ENCODE data around the gene SRGAP1. TPM values are rescaled to one million over a fixed set of nuclear protein-coding genes. Genes with fewer than 3 reads are reported as not detected.
A peak's percentile ranks its signal among the peaks of the same experiment; 100 is the strongest.

The SRGAP1 gene
- total and polyA plus RNA-seq, 8 donors: 9.6 to 15.6 (median 11.7) TPM

DNA sequence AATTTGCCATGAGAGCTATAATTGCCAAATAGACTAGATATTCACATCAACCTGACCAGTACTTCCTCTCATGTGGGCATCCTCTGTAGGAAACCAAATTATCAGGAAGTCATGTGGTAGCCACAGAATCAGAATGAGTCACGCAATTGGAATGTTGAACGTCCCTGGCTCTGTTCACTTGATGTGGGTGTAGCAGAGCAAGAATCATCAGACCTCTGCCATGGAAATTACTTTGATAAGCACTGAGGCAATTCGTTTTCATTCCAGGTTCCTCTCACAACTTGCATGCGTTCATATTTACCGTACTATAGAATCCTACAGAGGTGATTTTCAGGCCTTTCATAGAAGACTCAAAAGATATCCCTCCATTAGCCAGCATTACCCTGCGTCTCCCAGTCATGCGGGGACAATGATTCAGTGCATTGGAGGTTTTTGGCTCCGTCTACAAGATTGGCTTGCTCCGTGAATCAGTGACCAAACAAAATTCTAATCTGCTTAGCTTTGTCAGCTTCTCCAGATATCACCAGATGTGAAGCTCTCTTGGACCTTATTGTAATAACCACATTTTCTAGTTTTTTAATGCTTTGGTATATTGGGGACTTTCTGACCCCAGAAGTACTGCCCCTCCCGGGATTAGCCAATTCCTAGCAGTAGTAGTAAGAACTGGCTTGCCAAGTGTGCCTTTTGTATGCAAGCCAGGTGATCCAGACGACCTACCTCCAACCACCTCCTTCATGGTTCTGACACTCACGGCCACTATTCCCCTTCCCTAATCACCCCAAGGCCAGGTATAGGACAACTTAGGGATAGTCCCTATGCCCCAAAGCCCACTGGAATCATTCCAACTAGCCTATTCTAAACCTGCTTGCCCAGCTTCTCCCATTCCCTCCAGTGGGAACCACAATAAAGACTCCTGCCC is 244.2 kb downstream of the SRGAP1 start:
- Histone ChIP-seq H3K27me3 (no peaks in the 10 kb centered on the region), H3K4me3 (no peak overlapping the region), H3K4me1 (peaks cover 0 to 33% of the 10 kb centered on the region in 2 donors), H3K36me3 (no peaks in the 10 kb centered on the region), H3K27ac (peak overlapping the region; percentile 74 to 75), H3K9me3 (no peaks in the 10 kb centered on the region)
- ATAC-seq (peak; percentile 93), DNase-seq (peak in 2 of 4 donors; percentile 40 to 56)
- intact Hi-C loops (cut with DNase I): no loop called here
- TF ChIP-seq, protein P1, sequence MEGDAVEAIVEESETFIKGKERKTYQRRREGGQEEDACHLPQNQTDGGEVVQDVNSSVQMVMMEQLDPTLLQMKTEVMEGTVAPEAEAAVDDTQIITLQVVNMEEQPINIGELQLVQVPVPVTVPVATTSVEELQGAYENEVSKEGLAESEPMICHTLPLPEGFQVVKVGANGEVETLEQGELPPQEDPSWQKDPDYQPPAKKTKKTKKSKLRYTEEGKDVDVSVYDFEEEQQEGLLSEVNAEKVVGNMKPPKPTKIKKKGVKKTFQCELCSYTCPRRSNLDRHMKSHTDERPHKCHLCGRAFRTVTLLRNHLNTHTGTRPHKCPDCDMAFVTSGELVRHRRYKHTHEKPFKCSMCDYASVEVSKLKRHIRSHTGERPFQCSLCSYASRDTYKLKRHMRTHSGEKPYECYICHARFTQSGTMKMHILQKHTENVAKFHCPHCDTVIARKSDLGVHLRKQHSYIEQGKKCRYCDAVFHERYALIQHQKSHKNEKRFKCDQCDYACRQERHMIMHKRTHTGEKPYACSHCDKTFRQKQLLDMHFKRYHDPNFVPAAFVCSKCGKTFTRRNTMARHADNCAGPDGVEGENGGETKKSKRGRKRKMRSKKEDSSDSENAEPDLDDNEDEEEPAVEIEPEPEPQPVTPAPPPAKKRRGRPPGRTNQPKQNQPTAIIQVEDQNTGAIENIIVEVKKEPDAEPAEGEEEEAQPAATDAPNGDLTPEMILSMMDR (IDR thresholded peaks at IDR 0.05): no peak

DNA sequence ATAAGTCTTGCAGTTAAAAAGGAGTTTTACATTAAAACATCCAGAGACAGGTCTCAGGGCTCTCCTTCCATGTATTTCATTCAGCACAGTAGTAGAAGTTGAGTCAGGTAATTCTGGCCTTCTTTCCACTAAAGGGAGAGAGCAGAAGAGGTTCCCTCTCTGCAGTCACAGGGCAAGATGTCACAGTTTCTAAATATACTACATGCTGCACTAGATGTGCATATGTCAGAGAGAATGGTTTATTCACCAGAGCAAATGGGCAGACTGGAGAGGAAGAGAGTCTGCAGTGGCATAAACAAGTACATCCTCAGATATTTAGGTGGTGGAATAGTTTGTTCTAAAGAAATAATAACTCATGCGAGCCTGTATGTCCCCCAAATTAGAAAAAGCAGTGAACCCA is 245.5 kb downstream of the SRGAP1 start:
- DNase-seq (no peak), ATAC-seq (no peak)
- TF ChIP-seq, protein P1 (IDR thresholded peaks at IDR 0.05): no peak
- Histone ChIP-seq H3K4me1 (peaks cover 0 to 29% of the 10 kb centered on the region in 2 donors), H3K4me3 (no peak overlapping the region), H3K9me3 (no peaks in the 10 kb centered on the region), H3K36me3 (no peaks in the 10 kb centered on the region), H3K27ac (peak overlapping the region; percentile 74 to 75), H3K27me3 (no peaks in the 10 kb centered on the region)
- intact Hi-C loops (cut with DNase I): loop anchor here in 1 of 2 donors (10.0 kb wide), 1 partner anchor 145 kb away; no protein-coding TSS in a partner anchor

DNA sequence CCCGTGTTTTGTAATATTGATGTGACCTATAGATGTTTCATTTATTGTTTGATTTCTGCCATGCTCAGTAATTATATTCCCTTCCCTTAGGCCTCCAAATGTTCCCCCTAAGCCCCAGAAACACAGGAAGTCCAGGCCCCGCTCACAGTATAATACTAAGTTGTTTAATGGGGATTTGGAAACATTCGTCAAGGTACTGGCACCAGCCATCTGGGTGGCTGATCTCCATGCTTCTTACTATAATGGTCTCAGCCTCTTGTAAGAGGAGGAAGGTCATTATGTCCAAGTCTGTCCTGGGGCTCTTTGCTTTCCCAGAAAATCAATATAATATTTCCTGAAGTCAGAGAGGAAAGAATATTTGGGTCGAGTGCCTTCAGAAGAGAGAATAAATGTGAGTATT is 246.7 kb downstream of the SRGAP1 start:
- H3K27ac ChIP-seq: no peak overlapping the region
- H3K4me1 ChIP-seq: peaks cover 0 to 29% of the 10 kb centered on the region in 2 donors
- intact Hi-C loops (cut with DNase I): loop anchor here in 1 of 2 donors (10.0 kb wide), 1 partner anchor 146 kb away; no protein-coding TSS in a partner anchor
- DNase-seq: no peak
- no peaks in the 10 kb centered on the region for H3K27me3 ChIP-seq
- TF ChIP-seq, protein P1 (IDR thresholded peaks at IDR 0.05): no peak
- ATAC-seq: no peak
- no peaks in the 10 kb centered on the region for H3K36me3 ChIP-seq
- no peaks in the 10 kb centered on the region for H3K9me3 ChIP-seq
- H3K4me3 ChIP-seq: no peak overlapping the region

DNA sequence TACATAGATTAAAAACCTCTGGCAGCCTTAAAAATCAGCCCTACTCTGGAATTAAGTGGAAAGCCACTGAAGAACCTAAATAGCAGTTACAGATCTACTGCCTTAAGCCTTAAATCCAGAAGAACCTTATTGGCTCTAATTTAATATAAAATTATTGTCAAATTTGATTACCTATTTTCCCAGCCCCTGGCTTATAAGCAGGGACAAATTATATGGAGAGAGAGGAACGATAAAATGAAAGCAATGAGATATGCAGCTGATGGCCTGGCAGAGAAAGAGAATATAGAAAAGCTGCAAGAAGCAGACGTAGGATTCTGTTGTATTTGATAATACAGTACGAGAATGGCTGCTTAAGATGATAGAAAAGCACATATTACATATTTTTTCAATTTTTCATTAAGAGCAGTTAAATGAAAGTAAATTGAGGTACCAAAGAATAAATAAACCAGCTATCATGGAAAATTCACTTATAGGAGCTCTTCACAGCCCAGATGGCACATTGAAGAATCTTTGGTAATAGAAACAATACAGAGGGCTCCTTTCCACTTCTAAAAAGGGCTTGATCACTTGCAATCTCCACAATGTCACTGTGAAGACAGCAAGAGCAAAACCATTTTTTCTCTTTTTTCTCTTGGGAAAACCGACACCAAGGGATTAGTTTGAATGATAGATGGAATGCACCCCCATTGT is 248.2 kb downstream of the SRGAP1 start:
- no peak overlapping the region for H3K27ac ChIP-seq
- H3K36me3 ChIP-seq: no peaks in the 10 kb centered on the region
- DNase-seq (no peak), ATAC-seq (no peak)
- no peaks in the 10 kb centered on the region for H3K27me3 ChIP-seq
- peaks cover 0 to 24% of the 10 kb centered on the region in 2 donors for H3K4me1 ChIP-seq
- H3K4me3 ChIP-seq: no peak overlapping the region
- intact Hi-C loops (cut with DNase I): loop anchor here in 1 of 2 donors (10.0 kb wide), 1 partner anchor 148 kb away; no protein-coding TSS in a partner anchor
- H3K9me3 ChIP-seq: no peaks in the 10 kb centered on the region
- TF ChIP-seq, protein P1 (IDR thresholded peaks at IDR 0.05): no peak

DNA sequence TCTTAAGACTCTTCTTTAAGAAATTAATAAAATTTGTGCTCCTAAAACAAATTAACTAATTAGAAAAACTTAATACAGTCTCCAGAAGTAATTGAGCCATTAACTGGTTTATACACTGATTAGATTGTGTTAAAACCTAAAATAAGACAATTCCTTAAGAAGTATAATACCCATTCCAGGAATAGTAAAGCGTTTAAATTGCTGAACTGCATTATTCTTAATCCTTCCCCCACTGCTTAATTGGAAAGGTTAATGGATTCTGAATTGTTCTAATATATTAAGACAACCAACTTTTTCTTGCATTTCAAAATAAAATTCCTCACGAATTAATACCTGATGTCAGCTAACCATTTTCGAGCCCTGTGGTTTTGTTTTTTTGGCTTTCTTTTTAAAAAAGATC is 249.2 kb downstream of the SRGAP1 start:
- ATAC-seq (no peak), DNase-seq (no peak)
- Histone ChIP-seq H3K36me3 (no peaks in the 10 kb centered on the region), H3K9me3 (no peaks in the 10 kb centered on the region), H3K4me3 (no peak overlapping the region), H3K27ac (no peak overlapping the region), H3K27me3 (no peaks in the 10 kb centered on the region), H3K4me1 (peaks cover 0 to 15% of the 10 kb centered on the region in 2 donors)
- TF ChIP-seq, protein P1 (IDR thresholded peaks at IDR 0.05): no peak
- intact Hi-C loops (cut with DNase I): loop anchor here in 1 of 2 donors (10.0 kb wide), 1 partner anchor 149 kb away; no protein-coding TSS in a partner anchor
